GM19328 (cell line): ENCODE results near the gene ECSIT.
"Not testable (repeated sequence)": the region's sequence is repeated elsewhere in the genome, so short reads cannot be mapped to it uniquely, and the experiment has no call there.

Experiments
- ATAC-seq: cut with Tn5 transposase; IDR thresholded peaks from one replicate; pipeline ENCODE4 v1.9.1; 2021; ENCODE audit warnings: mild to moderate bottlenecking, moderate library complexity; ENCODE audit not compliant: unreplicated experiment

The ECSIT gene

DNA sequence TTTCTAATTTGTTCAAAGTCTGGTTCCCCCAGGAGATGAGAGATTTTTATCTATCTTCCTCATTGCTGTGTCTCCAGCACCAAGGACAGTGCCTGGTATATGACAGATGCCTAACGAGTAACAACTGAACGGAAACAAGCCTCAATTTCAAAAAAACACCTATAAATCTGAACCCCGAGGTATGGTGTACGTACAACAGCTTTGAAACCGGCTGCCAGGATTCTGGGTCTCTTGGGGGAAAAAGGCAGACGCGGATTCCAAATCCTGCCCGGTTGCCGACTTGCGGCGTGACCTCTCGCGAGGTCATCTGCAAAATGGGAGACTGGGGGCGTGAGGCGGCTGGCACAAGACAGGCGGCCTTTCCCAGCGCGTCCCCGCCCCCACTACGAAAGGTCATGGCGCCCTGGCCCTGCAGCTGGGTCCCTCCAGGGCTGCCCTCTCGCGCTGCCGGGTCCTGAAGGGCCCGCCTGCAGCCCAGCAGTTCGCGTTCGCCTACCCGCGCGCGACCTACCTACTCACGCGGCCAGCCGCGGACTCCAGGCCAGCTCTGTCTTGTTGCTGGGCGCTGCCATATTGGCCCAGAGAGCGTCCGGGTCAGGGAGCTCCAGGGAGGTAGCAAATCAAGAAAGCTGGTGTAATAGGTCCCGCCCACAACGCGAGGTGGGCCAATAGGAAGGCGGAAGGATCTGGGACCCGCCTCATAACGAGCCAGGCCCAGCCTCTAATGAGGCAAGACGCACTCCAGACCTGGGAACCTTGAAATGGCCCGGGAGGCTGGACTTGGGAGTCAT lies at the start of gene ECSIT:
TSS of gene ECSIT (minus strand) at position 584 of the 791 bp plus-strand sequence. CDS start 9,964 bp downstream, outside the sequence.
- peak; percentile 98 for ATAC-seq

DNA sequence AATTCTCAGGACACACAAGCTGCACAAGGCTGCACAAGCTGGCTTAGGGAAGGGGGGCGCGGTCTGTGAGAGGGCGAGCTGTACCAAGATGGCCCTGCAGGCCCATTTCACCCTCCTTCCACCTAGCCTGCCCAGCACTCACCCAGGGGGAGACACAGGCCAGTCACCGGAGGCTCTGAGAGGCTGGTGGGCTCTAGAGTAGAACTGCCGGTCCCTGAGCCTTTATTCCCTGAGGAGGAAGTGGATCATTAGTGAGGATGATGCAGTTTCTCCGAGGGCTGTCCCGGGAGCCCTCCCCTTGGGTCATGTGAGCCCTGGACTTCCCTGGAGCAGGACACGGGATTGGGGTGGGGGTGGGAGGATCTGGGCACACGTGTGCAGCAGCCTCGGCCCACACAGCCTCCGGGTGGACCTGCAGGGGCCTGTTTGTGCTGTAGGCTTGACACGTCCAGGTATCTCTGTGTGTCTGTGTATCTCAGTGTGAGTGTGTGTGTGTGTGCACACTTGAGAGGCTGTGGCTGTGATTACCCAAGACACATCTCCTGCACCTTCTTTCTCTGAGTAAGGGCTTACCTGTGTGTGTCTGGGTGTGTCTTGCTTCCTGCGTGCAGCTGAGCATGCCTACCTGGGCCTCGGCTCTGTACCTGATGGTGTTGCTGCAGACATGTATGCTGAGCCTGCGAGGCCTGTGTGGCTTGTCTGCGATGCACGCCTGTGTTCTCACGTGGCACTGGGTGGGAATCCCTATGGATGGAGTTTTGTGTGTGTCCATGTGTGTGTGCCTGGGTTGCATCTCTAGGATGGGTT lies 48.7 kb upstream of the ECSIT start, which contains the start of gene ACP5:
TSS of gene ACP5 (minus strand) at position 195 of the 807 bp plus-strand sequence. CDS start 328 bp downstream, outside the sequence.
- ATAC-seq, result no peak

DNA sequence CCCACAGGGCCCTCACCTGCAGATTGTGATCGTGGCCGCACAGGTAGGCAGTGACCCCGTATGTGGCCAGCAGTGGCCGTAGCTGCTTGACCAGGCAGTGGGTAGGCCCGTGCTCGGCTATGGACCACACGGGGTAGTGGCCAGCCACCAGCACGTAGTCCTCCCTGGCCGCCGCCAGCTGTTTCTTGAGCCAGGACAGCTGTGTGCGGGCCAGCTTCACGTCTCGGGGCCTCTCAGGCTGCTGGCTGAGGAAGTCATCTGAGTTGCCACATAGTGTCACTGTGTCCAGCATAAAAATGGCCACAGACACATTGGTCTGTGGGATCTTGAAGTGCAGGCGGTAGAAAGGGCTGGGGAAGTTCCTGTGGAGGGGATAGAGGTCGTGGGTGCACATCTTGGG lies 47.3 kb upstream of the ECSIT start:
- ATAC-seq, result no peak

- no peak for ATAC-seq
Observed at GRCh38 chr19:11574689-11575088, 45.8 kb upstream of the ECSIT start.

DNA sequence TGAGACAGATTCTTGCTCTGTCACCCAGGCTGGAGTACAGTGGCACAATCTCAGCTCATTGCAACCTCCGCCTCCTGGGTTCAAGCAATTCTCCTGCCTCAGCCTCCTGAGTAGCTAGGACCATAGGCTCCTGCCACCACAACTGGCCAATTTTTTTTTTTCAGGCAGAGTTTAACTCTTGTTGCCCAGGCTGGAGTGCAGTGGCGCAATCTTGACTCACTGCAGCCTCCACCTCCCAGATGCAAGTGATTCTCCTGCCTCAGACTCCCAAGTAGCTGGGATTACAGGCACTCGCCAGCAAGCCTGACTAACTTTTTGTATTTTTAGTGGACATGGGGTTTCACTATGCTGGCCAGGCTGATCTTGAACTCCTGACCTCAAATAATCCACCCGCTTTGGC lies 44.8 kb upstream of the ECSIT start:
- ATAC-seq, result not testable (repeated sequence)

DNA sequence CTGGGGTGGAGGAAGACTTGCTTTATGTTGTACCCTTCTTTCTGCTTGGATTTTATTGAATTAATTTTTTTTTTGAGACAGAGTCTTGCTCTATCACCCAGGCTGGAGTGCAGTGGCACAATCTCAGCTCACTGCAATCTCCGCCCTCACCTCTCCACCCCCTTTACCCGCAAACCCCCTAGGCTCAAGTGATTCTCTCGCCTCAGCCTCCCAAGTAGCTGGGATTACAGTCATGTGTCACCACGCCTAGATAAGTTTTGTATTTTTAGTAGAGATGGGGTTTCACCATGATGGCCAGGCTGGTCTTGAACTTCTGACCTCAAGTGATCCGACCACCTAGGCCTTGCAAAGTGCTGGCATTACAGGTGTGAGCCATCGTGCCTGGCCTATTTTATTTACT lies 44.4 kb upstream of the ECSIT start:
- not testable (repeated sequence) for ATAC-seq

DNA sequence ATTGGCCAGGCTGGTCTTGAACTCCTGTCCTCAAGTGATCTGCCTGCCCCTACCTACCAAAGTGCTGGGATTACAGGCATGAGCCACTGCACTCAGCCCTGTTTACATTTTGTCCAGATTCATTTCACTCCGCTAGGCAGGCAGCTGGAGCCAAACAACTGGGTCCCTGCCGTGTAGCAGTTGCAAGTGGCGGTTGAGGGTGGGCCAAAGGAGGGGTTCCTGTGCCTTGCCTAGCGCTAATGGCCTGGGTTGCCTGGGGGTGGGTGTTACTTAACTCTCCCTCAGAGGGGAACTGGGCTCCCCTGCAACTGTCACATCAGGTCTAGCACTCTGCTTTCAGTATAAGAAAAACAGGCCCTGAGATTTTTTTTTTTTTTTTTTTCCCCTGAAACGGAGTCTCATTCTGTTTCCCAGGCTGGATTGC lies 41.1 kb upstream of the ECSIT start:
- no peak for ATAC-seq

- ATAC-seq, result no peak
Observed at GRCh38 chr19:11566164-11566563, 37.2 kb upstream of the ECSIT start.

- ATAC-seq, result not testable (repeated sequence)
Observed at GRCh38 chr19:11565649-11565980, 36.7 kb upstream of the ECSIT start.

GRCh38 chr19:11564082-11564807 lies 35.3 kb upstream of the ECSIT start:
- not testable (repeated sequence) for ATAC-seq

- ATAC-seq, result no peak
Observed at GRCh38 chr19:11563532-11563931, 34.6 kb upstream of the ECSIT start.

DNA sequence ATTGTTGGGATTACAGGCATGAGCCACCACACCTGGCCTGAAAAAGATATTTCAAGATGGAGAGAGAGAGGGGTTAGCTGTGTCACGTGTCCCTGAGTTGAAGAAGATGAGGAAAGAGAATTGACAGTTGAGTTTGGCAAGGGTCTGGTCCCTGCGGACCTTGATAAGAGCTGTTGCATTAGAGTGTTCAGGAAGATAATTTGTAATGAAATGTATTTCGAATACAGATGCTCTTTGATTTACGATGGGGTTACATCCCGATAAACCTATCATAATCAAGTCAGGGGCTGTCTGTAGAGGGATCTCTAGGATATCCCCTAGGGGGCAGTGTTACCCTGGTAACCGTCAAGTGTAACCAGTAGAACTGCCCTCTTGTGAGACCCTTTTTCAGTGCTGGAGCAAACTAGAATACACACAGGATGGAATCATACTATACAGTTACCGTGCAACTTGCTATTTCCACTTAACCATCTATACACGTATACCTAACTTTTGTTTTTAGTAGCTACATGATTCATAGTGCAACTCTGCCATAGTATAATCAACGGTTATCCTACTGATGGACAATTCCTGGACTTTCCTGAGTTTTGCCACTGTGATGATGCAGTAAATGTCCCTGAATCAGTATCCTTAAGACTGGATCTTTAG lies 31.6 kb upstream of the ECSIT start:
- ATAC-seq, result no peak

DNA sequence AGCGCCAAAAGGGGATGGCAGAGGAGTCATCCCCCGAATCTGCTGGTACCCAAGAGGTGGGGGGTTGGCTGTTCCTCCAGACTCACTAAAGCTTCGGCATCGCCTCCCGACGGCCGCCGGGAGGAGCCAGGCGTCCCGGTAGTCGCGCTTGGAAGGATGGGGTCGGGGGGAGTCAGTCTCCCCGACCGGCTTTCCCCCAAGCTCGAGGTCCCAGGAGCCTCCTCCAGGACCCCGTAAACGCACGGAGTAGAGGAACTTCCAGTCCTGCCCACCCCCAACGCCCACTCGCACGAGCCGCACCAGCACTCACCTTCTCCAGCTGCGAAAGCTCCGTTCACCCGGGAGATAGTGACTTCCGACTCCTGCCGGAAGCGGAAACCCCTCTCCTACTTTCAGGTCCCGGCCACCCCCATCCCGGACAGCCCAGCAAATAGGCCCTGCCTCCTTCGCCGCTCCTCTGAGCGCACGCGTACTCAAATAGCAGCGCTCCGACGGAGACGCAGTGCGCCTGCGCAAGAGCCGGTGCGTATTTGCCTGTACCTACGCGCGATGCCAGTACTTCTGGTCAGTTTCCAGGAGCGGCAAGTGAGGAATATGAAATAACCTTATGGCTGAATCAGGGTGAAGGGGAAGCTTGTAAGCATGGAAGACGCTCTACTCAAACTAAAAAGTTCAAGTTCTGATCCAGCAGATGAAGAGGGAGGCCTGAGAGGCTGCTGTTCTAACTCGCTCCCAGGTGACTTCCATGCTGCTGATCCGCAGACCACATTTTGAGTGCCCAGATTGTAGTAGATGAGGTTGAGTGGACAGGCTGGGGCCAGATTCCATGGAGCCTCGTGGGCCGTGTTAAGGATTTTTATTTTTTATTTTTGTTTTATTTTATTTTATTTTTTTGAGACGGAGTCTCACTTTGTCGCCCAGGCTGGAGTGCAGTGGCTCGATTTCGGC lies 30.2 kb upstream of the ECSIT start, which contains the start of gene ELOF1:
TSS of gene ELOF1 (minus strand) at position 350 of the 948 bp plus-strand sequence. CDS start 4,883 bp downstream, outside the sequence.
- peak; percentile 62 for ATAC-seq

DNA sequence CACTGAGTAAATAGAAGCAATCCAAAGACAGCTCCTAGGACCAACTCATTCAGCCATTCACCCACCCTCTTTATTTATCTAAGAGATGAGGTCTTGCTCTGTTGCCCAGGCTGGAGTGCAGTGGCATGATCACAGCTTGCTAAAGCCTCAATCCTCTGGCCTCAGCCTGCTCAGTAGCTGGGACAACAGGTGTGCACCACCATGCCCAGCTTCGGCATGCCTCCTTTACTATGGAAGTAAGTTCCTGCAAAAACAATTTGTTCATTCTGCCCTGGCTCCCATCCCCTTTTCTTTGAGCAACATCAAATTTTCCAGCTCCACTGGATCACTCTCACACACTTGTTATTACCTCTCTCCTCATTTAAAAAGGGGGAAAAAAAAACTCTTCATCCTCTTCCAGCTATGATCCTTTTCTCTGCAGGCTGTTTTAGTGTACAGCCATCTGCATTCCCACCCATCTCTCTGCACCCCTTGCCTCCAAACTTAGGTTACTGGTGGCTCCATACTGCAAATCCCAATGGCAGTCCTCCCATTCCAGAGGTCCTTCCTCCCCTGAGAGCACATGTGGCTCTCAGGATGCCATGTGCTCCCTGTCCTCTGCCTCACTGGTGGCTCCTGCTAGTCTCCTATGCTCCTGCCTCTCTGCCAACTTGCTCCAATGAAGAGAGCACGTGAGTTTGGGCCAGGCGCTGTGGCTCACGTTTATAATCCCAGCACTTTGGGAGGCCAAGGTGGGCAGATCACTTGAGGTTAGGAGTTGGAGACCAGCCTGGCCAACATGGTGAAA lies 27.9 kb upstream of the ECSIT start:
- ATAC-seq, result no peak

DNA sequence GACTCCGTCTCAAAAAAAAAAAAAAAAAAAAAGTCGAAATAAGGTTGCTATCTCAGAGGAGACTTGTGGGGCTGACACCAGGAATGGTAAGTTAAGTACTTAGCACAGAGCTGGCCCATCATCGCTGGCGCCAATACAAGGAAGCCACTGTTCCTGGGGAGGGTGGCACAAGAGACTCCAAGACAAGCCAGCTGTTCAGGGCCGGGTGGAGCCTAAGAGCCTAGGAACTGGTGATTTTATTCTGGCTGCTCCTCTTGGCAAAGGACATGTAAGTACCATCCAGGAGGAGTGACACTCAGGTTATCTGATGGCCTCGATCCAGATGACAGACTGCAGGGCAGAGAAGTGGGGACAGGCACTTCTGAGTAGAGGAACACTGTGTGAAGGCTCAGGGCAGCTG lies 26.3 kb upstream of the ECSIT start:
- ATAC-seq, result no peak

DNA sequence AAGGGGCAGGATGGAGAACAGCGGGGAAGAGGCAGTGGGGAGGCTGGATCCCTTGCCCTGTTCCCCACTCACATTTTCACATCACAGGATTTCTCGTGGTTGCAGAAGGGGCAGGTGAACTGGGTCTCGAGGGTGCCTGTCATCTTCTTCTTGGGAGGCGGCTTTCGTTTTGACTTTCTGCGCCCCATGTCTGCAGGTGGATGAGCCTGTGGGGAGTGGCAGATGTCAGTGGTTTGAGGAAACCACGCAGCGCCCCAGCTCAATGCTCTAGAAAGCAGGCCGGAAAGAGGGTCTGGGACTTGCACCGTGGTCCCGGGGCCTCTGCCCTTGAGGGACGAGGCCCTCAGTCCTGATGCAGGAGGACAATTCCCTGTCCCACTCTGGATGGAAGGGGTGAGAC lies 25.2 kb upstream of the ECSIT start:
- ATAC-seq, result no peak

DNA sequence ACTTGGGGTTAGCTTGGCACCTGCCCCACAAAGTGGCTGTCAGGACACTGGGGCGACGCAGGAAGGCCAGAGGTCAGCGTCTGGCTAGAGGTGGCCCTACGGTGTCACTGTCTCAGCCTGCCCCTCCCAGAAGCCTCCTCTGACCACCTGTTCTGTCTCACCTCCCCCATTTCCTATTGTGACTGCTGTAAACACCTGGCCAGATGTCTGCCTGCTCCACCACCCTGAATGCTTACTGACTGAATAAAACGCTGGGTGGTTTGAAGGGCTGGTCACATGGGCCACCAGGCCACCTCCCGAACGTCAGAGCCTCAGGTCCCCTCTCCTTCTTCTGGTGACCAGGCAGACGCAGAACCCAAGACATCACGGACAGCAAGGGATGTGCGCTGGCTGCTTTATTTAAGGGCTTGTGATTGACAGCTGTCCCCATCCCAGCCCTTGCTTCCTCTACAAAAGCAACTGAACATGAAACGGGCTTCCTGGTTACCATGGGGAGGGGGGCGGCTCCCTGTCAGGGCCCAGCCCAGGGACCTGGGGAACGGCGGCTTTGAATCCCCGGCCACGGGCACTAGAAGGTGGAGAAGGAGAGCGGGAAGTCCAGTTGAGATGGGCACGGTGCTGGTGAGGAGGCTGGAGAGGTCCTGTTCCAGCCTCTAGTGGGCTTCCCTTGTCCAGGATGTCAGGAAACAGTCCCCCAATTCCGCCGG lies 23.9 kb upstream of the ECSIT start:
- ATAC-seq, result no peak

DNA sequence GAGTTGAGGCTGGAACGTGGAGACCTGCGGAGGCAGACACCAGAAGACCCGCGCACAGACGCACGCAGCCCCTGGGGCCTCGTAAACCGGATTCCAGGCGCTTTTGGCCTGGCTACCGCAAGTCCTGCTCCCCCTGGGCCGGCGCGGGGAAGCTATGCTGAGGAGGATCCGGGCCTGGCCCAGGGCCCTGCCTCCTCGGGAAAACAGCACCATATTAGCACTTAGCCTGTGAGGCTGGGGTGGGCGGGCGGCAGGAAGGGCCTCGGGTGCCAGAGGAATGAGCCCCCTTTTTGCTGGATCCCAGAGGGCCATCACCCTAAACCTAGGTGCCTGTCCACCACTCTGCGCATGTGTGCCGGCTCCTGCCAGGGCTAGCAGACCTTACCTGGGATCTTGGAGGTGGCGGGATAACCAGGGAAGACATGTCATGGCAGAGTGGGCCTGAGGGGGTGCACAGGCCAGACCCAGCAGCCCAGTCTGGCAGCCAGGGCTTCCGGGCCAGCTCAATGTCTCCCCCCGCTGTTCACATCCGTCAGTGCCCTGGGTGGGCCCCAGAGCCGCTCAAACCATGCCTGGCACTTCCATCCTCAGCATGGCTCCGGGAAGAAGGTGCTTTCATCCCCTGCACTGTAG lies 22.8 kb upstream of the ECSIT start:
- no peak for ATAC-seq
